HepG2 (cell line): ENCODE measurements around the gene AMN.

Experiments
- ARID3A ChIP-seq: IDR thresholded peaks from 2 replicates; pipeline ENCODE4 v1.6.1; 2012; ENCODE audit warnings: low read depth, low read length, improper control_type of control experiment
- CEBPB ChIP-seq: IDR thresholded peaks from 2 replicates; pipeline ENCODE4 v1.6.1; 2011; ENCODE audit warnings: low read depth, low read length, improper control_type of control experiment, borderline replicate concordance
- CTCF ChIP-seq: sonication (generic); formaldehyde crosslinking; IDR thresholded peaks from 2 replicates; pipeline ENCODE4 v1.5.0; 2020; ENCODE audit warnings: mild to moderate bottlenecking, missing genetic modification reagents, moderate library complexity
- MTA3 ChIP-seq: sonication (generic); formaldehyde crosslinking; IDR thresholded peaks from 2 replicates; pipeline ENCODE4 v1.4.0; 2020; ENCODE audit warnings: missing genetic modification reagents
- PAX8 ChIP-seq: sonication (generic); formaldehyde crosslinking; IDR thresholded peaks from 2 replicates; pipeline ENCODE4 v1.8.0; 2022; ENCODE audit warnings: mild to moderate bottlenecking, missing genetic modification reagents, borderline replicate concordance
- TARDBP ChIP-seq: sonication (generic); formaldehyde crosslinking; IDR thresholded peaks from 2 replicates; pipeline ENCODE4 v1.8.0; 2022; ENCODE audit warnings: mild to moderate bottlenecking, missing genetic modification reagents

GRCh38 chr14:102933618-102934231, 11.3 kb downstream of the AMN start:
- TF ChIP-seq ARID3A, result no peak
- TF ChIP-seq TARDBP, result no peak
- TF ChIP-seq CEBPB, result peak; percentile 46; the same call in 1 of the 2 replicates
- TF ChIP-seq CTCF (CRISPR knock-in tag), result no peak
- no peak for TF ChIP-seq MTA3 (CRISPR knock-in tag)
- no peak for TF ChIP-seq PAX8 (CRISPR knock-in tag)
